ENCODE measurements around the gene EIF2D.
"Not testable (repeated sequence)": the region's sequence is repeated elsewhere in the genome, so short reads cannot be mapped to it uniquely, and the experiment has no call there.

EIF2D gene

DNA sequence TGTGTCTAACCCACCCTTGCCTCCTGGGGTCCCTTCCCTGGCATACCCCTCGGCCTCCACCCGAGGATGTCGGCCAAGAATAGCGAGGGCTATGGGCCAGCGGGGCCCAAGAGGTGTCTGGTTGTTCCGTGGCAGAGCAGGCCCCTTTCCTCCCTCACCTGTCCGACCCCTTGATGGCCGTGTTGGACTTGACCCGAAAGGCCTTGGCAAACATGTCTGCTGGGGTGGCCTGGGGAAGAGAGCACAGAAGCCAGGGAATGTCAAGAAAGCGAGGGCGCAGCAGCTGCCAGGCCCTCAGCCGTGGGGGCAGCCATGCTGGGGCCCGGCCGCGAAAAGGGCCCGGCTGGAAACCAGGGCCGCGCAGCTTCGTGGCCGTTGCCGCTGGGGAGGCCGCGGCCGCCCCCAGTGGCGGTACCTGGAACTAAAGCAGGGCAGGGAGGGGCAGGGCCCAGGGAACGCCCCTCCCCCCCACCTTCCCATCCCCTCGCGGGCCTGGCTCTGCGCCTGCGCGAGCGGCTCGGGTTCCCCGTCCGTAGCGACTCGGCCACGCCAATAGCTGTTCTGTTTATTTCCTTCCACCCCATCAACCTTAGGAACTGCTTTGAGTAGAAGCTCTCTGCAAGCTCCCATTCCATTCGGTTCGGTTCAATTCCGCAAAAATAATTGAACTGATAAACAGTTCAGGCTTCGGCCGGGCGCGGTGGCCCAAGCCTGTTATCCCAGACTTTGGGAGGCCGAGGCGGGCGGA, at the start of gene EIF2D:
Gene EIF2D, minus strand, starts transcription at position 337 of the 748 bp plus-strand sequence. Its CDS starts 123 bp downstream, at position 214.
- DNase-seq (ENCODE audit: low read depth in 3 of 3) = peak; percentile 88 to 93 (median 91)

DNA sequence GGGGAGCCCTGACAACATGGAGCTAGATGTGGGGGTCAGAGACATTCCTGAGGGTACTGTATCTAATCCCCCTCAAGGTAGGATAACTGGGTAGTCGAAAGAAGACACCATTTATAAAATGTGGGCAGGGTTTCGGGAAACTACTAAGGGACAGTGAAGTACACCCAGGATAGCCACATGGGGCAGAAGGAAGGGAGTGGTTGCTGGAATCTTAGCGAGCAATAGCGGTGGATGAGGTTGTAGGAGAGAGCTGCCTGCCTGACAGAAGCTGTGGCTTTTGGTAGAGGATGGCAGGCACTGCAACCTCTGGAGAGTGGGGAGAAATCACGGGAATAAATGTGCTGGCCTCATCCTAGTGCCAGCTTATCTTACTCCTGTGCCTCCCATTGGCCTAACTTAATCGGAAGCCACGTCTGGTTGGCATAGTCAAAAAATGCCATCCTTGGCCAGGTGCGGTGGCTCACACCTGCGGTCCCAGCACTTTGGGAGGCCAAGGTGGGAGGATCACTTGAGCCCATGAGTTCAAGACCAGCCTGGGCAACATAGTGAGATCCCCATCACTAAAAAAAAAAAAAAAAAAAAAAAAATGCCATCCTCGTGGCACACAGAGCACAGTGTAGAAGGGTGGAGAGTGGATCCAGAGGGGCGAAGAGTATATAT, 49.0 kb upstream of the EIF2D start:
- no peak for DNase-seq (ENCODE audit: low read depth in 3 of 3)

- no peak for DNase-seq (ENCODE audit: low read depth in 3 of 3)
Measured at GRCh38 chr1:206660136-206660535, 47.9 kb upstream of the EIF2D start.

DNA sequence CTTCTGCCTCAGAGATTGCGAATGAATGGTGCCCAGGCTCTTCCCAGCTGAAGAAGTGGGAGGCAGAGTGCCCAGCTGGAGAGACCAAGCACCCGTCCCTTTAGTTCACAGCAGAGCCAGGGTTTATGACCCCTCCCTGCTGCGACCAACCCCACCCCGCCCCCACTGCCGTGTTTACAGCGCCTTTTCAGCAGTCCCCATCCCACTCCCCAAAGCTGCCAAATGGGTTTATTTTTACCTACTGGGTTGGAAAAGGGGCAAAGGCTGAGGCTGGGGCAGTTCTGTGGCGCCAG, 46.7 kb upstream of the EIF2D start:
- DNase-seq (ENCODE audit: low read depth in 3 of 3) = no peak

GRCh38 chr1:206658264-206658980, 46.2 kb upstream of the EIF2D start:
- peak in 1 of 3 experiments; percentile 11 for DNase-seq (ENCODE audit: low read depth in 3 of 3)

- DNase-seq (ENCODE audit: low read depth in 3 of 3) = no peak
Measured at GRCh38 chr1:206657751-206658150, 45.5 kb upstream of the EIF2D start.

DNA sequence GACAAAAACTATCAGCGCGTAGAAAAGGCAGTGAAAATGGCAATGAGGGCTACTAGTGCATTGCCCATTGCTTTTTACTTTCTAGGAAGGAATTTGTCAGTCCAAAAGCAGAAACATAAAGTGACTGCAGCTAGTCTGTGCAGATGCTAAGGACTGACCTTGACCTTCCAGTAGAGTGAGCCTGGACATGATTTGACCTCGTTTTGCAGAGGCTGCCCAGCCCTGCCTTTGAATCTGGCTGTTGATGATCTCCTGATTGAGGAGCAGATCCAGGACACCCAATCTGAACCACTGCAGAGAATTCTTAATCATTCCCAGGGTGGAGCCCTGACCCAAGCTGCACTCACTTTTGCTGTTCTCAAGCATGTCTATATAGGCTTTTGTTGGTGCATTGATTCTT, 44.7 kb upstream of the EIF2D start:
- no peak for DNase-seq (ENCODE audit: low read depth in 3 of 3)

- DNase-seq (ENCODE audit: low read depth in 3 of 3) = no peak
Measured at GRCh38 chr1:206655471-206655882, 43.2 kb upstream of the EIF2D start.

- DNase-seq (ENCODE audit: low read depth in 3 of 3) = no peak
Measured at GRCh38 chr1:206654828-206655227, 42.6 kb upstream of the EIF2D start.

DNA sequence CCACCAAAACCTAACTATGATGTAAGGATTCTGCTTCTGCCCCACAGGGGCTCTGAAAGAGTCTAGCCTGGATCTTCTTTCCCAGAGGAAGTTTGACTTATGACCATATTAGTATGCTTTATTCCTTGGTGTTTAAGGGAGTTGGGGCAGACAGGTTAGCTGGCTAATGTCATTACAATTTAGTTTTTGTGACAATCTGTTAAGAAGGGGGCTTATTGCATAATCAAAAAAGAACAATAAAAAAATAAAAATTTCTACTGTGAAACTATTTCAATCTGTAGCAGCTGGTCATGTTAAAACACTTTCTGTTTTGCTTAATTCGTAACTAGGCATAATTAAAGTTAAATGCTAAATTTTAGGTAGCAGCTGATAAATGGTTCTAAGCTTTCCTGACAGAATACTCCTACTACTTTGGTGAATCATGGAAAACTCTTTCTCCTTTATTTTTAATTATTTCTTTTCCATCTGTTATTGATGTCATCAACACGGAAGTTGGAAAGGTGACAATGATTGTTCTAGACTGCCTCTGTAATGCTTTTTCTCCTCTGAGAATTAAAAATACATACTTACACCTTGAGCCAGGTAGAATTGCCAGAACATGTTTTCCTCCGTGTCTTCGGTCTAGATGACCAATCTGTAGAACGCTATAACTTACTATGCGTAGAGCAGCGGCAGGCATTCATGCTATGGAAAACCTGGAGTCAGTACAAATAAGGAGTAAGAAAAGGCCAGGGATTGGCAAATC, 41.6 kb upstream of the EIF2D start:
- DNase-seq (ENCODE audit: low read depth in 3 of 3) = no peak

DNA sequence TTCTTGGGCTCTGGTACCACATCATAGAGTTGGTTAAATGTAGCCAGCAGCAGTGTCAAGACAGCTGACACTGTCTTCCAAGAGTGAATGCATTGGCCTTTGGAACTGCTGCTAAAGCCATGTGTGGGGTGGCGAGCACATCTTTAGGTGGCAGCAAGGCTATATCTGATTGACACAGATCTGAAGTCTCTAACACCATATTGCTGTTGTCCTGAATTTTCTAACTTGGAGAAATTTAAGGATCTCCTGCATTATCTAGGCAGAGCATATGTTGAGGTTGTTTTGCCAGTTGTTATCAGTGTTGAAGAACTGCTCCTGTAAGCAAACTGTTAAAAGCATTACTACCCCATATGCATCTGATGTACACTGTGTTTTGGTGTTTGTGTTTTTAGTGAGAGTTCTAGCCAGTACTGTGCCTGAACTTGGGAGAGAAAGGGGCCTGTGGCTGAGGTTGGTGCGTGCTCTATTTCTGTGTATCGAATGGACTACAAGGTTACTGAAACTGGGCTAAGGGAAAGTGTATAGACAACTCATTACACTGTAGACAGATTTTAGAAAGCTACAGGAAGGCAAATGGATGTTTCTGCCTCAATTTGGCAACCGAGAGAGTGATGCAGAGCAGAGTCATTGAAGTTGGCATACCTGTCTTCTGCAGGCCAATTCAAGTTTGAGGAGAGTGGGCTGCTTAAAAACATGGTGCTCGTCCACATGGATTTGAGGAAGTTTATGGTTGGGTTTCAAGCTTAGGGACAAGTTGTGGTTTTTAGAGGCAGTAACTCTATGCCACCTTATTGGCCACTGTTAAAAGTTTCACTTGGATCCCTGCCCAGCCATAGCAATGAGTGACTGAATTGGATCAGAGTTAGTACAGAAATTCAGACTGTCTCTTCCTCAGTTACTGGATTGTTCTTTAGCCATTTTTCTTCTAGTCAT, 40.0 kb upstream of the EIF2D start:
- no peak for DNase-seq (ENCODE audit: low read depth in 3 of 3)

DNA sequence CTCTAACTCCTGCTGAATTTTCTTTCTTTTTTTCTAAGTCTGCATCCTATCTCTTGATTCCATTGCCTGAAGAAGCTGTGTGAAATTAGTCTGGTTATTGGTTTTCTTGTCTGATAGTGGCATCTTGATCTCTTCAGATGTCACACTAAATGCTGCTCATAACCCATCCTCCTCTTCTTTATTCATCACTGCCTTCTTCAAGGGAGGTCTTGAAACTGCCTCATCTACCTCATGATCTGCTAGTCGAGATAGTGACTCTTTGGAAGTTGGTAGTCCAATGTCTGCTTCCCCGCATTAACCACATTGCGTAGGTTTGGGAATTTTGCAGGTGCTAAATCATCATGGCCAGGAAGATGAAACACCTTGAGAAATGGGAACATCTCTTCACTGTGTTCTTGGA, 38.7 kb upstream of the EIF2D start:
- no peak for DNase-seq (ENCODE audit: low read depth in 3 of 3)

GRCh38 chr1:206649261-206649921, 37.1 kb upstream of the EIF2D start:
- DNase-seq (ENCODE audit: low read depth in 3 of 3) = no peak

DNA sequence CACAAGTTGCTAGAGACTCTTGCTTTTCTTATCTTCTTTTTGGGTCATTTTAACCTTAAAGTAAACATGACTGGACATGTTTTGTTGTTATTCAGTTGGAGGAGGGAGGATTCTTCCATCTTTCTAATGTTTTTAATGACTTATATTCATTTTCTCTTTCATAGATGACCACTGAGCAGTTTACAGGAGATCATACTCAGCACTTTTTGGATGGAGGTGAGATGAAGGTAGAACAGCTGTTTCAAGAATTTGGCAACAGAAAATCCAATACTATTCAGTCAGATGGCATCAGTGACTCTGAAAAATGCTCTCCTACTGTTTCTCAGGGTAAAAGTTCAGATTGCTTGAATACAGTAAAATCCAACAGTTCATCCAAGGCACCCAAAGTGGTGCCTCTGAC, 35.0 kb upstream of the EIF2D start:
- no peak for DNase-seq (ENCODE audit: low read depth in 3 of 3)

DNA sequence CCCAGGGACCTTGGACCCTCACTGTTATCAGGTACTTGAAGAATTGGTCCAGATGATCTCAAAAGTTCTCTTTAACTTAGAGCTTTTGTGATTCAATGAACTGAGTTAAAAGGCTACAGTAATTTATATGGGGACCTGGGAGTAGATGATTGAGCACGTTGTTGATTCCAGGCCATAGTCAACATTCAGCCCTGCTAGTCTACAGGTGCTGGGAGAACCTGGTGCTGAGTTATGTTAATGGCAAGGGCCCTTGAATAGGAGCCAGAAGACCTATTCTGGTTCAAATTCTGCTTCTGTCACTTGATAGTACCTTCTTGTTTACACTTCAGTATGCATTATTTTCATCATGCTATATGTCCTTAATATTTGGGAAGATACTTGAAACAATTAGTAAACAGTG, 34.2 kb upstream of the EIF2D start:
- no peak for DNase-seq (ENCODE audit: low read depth in 3 of 3)

GRCh38 chr1:206643118-206643698, 30.9 kb upstream of the EIF2D start:
- no peak for DNase-seq (ENCODE audit: low read depth in 3 of 3)

DNA sequence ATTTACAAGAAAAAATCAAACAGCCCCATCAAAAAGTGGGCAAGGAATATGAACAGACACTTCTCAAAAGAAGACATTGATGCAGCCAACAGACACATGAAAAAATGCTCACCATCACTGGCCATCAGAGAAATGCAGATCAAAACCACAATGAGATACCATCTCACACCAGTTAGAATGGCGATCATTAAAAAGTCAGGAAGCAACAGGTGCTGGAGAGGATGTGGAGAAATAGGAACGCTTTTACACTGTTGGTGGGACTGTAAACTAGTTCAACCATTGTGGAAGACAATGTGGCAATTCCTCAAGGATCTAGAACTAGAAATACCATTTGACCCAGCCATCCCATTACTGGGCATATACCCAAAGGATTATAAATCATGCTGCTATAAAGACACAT, 29.8 kb upstream of the EIF2D start:
- not testable (repeated sequence) for DNase-seq (ENCODE audit: low read depth in 3 of 3)

DNA sequence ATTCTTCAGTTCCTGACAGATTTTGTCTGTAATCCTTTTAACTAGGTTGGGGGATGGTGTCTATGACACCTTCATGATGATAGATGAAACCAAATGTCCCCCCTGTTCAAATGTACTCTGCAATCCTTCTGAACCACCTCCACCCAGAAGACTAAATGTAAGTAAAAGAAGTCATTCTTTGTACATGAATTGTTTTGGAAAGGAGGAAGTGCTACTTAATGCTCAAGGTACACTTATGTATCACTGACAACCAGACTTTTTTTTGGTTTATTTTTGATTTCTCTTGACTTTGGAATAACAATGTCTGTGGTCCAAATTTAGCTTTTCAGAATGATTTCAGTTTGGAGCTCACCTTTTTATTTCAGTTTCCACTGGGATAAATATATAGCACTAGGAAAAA, 25.3 kb upstream of the EIF2D start:
- no peak for DNase-seq (ENCODE audit: low read depth in 3 of 3)

- no peak for DNase-seq (ENCODE audit: low read depth in 3 of 3)
Measured at GRCh38 chr1:206636671-206637070, 24.4 kb upstream of the EIF2D start.

GRCh38 chr1:206635978-206636345, 23.7 kb upstream of the EIF2D start:
- DNase-seq (ENCODE audit: low read depth in 3 of 3) = no peak
